Stimulated activated CD4-positive, alpha-beta T cell treated with anti-CD3 and anti-CD28 coated beads, Interleukin-4, amount 100 ng/mL, for 4 hours (primary cell): ENCODE results near the gene IGF1R.

Experiments used
- DNase-seq, 2 experiments: peaks; one replicate each; pipeline ENCODE4 v3.0.0-alpha.2; 2020

IGF1R gene

DNA sequence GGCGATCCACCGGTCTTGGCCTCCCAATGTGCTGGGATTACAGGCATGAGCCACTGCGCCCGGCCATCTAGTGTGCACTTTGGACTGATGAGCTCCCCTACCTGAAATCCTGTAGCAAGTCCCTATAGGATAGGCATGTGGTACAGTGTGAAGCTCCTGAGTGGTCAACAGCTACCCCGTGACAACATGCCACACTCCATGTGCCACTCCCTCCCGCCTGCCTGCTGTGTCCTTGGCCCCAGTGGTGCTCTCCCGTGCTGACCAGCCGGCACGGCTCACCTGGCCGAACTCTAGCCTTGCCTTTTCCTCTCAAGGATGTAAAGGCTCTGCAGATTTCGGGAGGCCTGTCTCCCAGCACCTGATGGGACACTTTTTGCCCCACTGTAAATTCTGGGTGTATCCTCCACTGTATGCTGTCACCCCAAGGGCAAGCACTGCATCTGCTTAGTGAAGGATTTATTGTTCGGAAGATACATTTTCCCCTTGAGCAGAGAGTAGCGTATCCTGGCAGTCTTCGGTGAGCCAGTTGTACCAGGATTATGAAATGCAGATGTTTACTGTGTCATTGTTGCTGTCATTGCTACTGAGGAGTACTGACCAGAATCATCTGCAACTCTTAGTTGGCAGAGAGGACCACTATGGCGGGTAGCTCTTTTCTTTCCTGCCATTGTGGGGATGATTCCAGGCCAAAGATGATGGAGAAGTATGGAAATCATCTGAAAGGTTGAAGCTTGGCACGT lies 64.7 kb downstream of the IGF1R start:
- no peak for DNase-seq

DNA sequence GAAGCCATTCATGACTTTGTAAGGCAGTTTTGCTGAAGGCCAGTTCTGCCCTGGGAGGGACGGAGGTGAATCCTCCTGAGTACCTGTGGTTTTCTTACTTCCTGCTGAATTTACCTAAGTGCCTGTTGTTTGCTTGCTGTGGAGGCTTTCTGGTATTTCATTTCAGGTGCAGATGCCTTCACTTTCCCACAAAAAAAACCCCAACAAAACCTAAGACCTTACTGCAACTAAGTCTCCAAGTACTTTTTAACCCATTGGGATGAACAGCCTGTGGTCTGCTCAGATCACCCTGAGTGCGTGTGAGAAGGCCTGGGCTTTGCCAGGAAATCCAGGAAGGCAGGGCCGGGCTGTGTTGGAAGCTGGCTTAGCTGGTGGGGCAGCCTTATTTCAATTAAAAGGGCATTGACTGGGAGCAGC lies 65.3 kb downstream of the IGF1R start:
- no peak for DNase-seq

DNA sequence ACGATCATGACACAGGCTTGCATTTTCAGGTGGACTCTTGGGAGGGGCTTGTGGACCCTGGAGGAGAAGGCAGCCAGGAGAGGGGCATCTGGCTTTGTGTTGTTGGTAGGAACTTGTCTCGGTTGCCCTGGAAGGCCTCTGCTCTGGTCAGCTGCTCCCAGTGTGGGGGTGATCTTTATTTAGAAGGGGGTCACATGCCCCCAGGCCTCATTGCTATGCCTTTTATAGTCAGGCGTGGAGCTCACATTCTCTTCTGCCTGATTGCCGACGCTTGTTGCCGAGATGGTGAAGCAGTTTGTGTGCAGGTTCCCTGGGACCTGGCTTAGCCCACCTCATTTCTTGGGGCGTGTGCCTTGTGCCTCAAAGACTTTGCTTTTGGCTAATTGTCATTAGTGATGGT lies 66.6 kb downstream of the IGF1R start:
- DNase-seq: no peak

DNA sequence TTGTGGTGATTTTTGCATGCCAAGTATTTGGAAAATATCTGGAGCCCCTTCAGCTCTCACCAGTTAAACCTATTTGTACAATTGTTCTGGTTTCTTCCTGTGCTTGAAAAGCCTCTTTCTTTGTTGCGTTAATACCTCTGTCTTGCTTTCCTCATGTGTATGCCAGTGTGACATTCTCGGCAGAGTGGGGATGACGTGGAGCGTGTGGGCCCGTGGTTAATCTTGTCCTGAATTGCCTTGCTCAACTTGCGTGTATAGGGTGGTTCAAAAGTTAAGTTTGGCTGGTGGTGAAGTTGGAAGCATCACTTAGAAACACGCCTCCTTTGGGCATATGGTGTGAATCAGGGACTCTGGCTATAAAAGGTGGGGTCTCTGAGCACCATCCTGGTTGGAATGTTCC lies 67.1 kb downstream of the IGF1R start:
- DNase-seq: no peak

DNA sequence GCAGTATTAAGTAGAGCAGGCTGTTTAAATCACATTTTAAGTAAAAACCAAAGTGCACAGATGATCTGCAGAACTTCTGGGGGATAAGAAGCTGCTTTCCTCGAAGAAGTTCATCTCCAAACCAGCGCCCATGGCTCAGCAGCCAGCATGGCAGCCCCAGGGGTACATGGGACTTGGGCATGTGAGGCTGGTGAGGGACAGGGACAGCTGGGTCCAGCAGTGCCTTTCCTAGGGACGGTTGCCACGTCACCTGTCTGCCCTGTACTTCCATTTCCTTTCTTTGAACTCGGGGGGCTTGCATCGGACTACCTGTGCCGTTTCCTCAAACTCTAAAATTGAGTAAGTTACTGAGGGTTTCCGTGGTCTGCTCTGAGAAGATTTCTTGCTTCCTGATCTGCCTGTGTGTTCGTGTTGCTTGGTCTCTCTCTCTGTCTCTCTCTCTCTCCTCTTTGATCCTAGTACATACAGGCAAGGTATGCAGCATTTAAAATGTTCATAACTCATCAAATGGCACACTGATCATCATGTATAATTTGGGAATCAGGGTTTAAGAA lies 67.6 kb downstream of the IGF1R start:
- DNase-seq: no peak

DNA sequence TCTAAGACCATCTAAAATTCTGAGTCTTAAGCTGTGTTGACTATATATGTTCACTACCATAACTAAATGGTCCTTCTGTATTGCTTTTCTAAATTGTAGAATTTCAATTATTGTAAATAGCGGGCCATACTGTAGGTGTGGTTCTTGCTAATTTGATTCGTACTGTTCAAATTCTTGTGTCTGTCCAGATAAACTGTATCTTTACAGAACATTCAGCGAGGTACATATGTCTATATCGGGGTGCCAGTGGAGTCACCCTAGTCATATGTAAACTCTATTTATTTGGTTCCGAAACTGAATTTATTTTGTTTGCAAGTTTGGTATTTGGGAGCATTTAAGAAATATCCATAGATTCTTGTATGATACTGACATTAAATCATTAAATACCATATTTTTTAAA lies 69.0 kb downstream of the IGF1R start:
- no peak for DNase-seq

DNA sequence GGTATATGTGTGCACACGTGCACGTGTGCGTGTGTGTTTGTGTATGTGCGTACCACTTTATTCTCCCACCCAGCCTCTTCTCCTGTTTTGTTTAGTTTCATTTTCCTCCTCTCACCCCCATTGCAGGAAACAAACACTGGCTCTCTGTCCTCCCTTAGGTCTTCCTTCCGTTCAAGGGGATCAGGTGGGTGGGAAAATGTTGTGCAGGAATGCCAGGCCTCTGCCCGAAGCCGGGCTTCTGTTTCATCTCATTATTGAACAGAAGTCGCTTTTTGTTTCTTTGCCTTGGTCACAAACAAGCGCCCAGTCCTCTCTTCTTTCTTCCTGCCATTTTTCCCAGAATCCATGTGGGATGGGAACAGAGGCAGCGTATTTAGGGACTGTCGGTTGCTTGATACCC lies 69.6 kb downstream of the IGF1R start:
- no peak for DNase-seq

DNA sequence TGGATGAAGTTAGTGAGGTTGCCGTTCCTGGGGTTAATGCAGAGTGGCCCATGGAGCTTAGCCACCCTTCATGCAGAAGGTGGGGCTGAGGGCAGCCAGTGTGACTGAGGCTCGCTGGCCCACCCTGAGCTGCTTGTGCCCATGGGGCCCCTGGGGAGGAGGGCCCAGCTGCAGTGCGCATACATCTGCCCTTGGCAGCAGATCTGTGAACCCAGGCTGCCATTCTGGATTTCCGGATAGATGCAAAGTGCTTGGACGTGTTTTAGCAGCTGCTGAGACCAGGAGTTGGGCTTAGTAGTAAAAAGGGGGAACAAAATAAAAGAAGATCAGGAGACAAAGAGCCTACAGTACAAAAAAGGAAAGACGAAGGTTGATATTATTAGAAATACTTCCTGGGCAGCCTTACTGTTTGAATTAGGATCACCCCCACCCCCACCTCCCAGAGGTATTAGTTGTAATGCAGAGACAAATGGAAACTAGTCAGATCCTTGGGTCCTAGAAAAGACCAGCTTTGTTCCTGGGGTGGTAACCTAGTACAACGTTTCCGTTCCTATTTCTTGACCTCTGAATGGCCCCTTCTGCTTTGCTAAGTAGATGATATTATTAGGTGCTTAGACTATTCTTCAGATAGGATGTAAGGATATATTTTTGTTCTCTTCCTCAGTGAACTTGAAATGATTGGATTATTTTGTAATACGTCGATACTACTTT lies 70.2 kb downstream of the IGF1R start:
- no peak for DNase-seq

DNA sequence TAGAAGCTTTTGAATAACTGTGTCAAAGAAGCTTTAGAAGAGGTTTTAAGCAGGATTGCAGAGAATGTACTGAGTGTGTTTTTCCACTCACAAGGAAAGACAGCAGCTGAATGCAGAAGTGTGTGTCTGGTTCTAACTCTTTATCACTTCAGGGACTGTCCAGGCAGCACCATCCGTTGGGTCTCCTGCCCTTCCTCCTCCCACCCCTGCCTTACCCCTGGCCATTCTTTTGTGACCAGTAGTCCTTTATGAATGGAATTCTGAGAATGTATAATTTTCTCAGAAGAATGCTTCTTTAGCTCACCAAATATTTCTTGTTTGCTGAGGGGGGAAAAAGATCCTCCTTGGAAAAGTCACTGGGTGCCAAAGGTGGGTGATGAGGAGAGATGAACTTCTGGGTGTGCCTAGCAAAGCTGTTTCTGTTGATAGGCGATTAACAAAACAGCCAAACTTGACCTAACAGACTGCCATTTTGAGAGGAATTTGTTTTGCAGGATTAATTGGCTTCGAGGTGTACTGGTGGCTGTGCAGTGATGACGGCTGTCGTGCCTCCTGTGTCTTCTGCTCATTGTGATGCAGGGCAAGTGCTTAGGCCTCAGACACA lies 70.9 kb downstream of the IGF1R start:
- DNase-seq: no peak

DNA sequence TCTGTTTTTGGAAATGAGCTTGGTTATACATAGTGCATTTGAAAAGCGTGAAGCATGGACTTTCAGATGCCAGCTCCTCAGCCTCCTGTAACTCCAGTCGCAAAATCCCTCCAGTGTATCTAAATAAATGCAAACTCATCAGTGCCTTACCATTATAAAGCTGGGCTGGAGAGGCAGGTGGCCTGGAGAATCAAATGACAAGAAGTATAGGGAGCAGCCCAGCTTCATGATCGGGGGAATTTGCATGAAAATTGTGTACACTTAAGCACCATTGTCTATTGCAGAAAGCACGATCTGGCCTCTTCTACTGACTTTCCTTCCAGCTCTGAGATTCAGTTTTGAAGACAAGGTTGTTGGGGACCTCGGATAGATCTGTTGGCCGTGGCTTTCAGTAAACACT lies 71.7 kb downstream of the IGF1R start:
- DNase-seq: no peak

DNA sequence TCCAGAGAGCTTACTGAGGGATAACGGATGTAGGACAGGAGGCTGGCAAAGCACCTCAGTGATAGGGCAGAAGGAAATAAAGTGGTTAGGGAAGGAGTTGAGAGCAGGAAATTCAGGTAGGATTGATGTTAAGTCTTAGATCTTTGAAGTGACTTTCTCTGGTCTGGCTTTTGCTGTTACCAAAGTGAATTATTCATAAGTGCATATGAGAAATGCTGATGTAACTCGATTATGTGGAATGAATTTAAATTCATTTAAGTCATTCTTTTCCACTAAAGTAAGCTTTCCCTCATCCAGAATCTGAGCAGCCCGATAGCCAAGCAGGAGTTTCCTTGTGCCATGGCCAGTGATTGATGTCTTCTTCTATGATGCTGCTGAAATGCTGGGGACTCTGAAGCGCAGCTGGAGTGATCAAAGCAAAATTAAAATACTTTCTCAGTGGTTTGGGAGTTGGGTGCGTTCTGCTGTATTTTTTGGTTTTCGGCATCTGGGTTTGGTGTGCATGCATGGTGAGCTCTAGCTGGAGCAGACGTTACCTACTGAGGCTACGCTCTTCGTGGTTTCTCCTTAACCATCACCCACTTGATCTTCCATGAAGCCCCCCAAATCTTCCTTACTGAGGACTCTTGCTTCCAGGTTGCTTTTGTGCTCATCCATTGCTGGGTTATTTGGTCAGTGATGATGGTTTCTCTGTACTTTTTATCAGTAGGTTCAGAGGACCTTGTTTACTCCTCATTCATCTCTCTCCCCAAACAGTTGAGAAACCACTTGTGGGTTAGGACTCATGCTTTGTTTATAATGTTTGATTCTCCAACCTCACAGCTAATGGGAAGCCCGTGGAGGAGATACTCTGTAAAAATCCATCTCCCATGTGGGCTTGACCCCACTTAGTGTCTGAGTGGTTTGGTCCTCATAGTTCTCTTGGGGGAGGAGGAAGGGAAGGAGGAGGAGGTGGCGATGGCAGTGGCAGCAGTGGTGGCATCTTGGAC lies 72.5 kb downstream of the IGF1R start:
- DNase-seq: no peak

DNA sequence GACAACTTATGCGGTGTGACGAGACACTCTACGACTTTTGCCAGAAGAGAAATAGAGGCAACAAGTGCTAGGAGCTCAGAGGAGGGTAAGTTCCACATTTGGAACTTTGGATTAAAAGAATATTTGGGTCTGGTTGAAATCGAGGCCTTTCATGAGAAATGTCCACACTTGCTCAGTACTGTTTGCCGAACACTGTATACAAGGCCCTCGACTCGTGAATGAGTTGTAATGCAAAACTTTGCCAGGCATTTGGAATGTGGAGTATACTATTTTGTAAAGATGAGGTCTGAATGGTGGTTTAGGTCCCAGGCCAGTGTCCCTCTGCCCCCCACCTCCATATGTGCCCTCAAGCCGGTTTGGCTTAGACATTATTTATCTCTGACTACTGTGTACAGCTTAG lies 73.9 kb downstream of the IGF1R start:
- no peak for DNase-seq

DNA sequence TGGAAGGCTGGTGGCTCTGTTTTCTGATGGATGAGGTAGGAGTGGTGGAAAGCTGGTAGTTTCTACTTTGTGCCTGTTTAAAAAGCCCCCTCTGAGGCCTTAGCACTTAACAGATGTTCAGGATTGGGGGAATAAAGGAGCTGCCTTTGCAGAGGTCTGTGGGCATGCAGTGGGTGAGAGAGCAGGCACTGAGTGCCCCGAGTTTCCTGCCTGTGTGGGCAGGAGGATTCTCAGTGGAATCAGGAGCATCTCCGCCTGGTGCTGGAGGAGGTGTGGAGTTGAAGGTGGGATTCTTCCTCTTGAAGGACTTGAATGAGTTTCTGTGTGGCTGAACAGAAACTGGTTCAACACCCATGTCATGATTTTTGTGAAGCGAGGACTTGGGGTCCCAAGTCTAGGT lies 74.3 kb downstream of the IGF1R start:
- DNase-seq: no peak

DNA sequence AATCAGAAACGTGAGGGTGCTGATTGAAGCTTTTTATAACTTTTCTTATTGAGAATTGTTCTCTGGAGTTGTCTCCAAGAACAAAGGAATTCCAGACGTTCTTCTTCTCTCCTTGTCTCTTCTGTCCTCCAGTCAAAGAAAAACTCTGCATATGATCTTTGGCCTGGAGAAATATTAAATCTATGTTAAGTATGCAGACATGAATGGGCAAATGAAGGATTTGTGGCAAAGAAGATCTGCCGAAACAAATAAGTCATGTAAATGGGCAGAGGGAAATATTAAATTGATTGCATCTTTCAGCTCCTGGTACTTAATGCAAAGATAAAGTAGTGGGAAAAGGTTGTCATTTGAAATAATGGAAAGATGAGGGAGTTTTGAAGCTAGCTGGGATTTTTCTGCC lies 74.9 kb downstream of the IGF1R start:
- DNase-seq: no peak

DNA sequence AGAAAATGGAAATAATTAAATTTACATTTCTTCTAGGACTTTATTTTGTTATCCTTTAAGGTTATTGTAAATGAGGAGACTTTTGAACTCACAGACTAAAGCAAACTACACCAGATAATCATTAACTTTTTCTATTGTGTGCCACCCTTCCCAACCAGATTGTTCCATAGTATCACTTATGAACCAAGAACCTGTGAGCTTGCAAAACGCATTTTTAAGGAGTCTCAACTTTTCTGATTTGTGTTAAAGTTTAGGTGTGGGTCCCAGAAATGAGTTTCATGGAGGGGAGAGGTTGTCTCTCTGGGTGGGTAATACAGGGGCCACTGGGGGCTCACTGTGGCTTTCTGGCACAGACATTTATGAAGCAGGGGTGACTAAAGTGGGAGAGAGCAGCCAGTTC lies 75.7 kb downstream of the IGF1R start:
- no peak for DNase-seq

DNA sequence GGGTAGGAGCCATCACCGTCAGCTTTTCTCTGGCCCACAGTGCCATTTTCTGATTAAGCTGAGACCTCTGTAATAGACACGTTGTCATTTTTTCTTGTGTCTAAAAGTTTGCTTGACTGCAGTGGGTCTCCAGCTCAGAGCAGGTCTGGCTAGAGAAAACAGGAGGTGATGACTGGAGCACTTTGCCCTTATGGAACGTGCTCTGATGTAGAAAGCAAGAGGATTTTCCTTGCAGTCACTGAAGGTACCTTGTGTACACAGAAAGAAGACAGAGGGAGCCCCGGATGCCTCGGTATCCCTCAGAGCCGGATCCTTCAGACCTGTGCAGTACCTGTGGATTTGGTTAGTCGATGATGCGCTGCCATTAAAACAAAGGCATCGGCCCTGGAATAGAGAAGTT lies 76.2 kb downstream of the IGF1R start:
- no peak for DNase-seq

DNA sequence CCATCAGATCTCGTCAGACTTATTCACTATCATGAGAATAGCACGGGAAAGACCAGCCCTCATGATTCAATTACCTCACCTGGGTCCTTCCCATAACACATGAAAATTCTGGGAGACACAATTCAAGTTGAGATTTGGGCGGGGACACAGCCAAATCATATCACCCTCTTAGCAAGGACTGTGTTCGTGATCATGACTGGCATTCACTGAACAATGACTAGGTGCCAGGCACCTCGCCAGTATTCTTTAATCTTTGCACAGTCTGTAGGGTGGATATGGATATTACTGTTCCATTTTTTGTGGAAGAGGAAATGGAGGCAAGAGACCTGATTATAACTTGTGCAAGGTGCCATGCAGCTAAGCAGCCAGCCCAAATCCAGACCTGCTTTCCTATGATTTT lies 77.5 kb downstream of the IGF1R start:
- DNase-seq: no peak

DNA sequence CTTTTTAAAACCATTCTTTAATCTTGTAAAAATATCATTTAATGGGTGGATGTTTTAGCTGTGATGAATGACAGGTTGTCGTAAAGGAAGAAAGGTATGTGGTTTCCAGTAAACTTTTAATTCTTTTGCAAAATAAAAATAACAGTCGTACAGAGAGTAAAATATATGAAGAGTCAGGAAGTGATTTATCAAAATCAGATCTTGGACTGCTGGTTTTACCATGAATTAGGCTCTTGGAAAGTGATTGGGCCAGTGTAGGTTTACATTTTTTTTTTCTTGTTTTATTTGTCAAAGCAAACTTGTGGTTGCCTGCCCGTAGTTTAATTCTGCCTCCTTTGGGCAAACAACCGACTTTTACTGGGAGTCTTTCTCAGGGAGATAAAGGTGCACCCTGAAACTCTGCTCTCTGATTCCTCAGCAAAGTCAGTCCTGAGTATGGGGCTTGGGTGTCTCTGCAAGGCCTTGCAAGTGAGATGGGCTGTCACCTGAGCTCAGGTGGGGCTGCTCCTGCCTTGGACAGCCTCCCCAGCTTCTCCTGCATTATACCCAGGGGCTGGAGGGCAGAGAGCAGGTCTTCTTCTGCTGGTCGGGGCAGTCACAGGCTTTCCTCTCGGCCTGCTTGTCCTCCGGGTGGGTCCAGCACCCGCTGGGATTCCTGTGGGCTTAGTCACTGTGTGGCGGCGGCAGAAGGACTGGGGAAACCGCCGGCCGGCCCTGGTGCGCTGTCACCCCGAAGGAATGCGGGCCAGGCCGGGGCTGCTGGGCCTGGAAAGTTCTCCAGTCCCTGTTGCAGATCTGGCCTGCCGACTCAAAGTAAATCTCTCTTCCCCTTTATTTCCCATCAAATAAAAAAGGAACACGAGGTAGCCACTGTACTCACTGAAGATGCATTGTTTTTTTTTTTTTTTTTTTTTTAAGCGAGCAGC lies 79.0 kb downstream of the IGF1R start:
- DNase-seq: no peak

DNA sequence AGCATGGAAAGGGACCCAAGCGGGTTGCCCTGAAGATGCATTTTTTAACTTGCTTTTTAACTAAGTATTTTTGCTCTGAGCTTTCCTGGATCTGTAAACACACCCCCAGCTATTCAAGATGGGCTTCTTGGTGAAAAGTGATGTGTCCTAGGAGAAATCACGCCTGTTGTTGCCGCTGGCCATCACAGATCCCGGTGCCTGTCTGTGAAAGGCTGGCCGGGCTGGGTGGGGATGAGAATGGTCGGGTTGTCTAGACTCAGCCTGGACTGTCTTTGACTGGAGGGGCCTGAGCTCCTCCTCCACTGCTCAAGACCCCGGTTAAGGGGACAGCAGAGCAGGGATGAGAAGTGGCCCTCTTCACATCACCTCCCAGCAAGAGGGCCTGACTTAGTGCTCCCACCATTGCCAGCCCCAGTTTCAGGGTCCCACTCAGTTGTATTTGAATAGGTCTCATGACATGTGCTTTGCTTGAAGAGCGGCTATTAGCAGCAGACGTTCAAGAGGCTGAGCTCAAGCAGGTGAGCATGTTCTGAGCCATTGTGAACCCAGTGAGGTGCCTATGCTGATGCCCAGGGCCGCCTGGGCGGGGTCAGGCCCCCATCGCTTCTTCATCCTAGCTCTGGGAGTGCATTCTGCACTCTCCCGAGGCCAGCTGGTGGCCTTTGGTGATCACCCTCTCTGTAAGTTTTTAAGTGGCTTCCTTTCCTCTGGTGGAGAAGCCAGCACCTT lies 79.9 kb downstream of the IGF1R start:
- DNase-seq: no peak

DNA sequence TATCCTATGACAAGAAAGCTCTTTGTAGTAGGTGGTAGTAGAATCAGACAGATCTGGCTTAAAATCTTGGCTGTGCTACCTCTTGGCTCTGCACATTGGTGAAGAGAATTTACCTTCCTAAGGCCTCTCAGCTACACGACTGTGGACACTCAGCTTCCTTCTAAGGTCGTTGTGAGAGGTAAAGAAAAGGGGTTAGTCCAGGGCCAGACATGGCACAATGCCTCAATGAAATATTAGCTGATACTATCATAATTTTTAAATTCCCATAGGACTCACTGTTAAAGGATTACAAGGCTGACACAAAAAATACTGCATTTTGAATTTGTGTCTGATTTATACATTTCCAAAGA lies 80.4 kb downstream of the IGF1R start:
- no peak for DNase-seq

DNA sequence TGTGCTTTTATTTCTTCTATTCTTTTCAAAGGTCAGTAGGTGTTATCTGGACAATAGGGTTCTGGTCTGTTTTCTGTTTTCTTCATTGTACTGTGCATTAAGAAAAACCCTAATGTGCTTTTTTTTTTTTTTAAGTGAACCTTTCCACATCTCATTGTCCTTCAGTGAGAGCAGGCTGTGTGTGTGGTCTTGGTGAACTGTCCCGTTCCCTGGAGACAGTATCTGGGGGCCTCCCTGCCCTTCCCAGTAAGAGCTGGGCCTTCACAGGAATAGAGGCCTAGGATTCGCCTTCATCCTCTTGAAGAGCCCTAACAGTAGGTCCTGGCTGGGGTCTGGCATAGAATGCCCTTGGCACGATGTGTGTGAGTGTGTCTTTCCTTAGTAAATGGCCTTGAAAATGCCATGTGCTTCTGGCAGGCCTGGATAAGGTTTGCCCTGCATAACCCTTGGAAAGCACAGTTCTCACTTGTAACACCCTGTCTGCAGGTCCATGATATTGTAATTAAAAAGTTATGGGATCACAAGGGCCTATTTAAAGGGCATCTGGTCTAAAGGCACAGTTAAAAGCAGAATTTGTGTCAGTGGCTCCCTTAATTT lies 81.2 kb downstream of the IGF1R start:
- no peak for DNase-seq
